H7 (cell line): ENCODE results near the gene F10. TPM values are rescaled to one million over a fixed set of nuclear protein-coding genes. Genes with fewer than 3 reads are reported as not detected.
A peak's percentile ranks its signal among the peaks of the same experiment; 100 is the strongest.
"Not testable (repeated sequence)": the region's sequence is repeated elsewhere in the genome, so short reads cannot be mapped to it uniquely, and the experiment has no call there.

ENCODE experiments used
- DNase-seq: peaks from one replicate; pipeline ENCODE4 v3.0.0; 2012
- H3K27me3 ChIP-seq: 2 replicates; pipeline ENCODE4 v1.6.0; 2011; ENCODE audit warnings: mild to moderate bottlenecking, low read length; ENCODE audit not compliant: control insufficient read depth, insufficient read depth
- H3K36me3 ChIP-seq: replicated peaks from 2 replicates; pipeline ENCODE4 v1.5.1; 2011; ENCODE audit warnings: low read length; ENCODE audit not compliant: control insufficient read depth, insufficient read depth
- H3K4me3 ChIP-seq: 2 replicates; pipeline ENCODE4 v1.5.1; 2011; ENCODE audit warnings: low read depth, mild to moderate bottlenecking, control low read depth, low read length, moderate library complexity; ENCODE audit not compliant: insufficient read depth
- total RNA-seq: library from RNA; depleted of rRNA; stranded (reverse); fragments of >200 nt; shearing (Covaris generic); gene quantifications from 2 replicates; pipeline ENCODE4 v1.2.3, GENCODE V29; 2014

Gene F10
- total RNA-seq, 1 experiment from 2014 or later = 2.1 TPM

- peak overlapping the region; percentile 48 for H3K4me3 ChIP-seq
- DNase-seq = peak; percentile 40
- H3K36me3 ChIP-seq = no peaks in the 10 kb centered on the region
- peaks cover 17% of the 10 kb centered on the region for H3K27me3 ChIP-seq
These were observed 30.0 kb downstream of the F10 start for GRCh38 chr13:113152691-113152983.

- Histone ChIP-seq H3K36me3 (no peaks in the 10 kb centered on the region), H3K27me3 (peaks cover 17% of the 10 kb centered on the region), H3K4me3 (peak overlapping the region; percentile 48)
- peak; percentile 83 for DNase-seq
These were observed 30.6 kb downstream of the F10 start for GRCh38 chr13:113152984-113153809.

GRCh38 chr13:113153810-113154748 lies 31.5 kb downstream of the F10 start:
- peak; percentile 94 for DNase-seq
- H3K4me3 ChIP-seq = peak overlapping the region; percentile 48
- no peaks in the 10 kb centered on the region for H3K36me3 ChIP-seq
- H3K27me3 ChIP-seq = peaks cover 17% of the 10 kb centered on the region

- DNase-seq = peak; percentile 33
- Histone ChIP-seq H3K36me3 (no peaks in the 10 kb centered on the region), H3K4me3 (no peak overlapping the region), H3K27me3 (peaks cover 17% of the 10 kb centered on the region)
These were observed 32.6 kb downstream of the F10 start for GRCh38 chr13:113155201-113155600.

GRCh38 chr13:113155982-113156655 lies 33.5 kb downstream of the F10 start:
- H3K36me3 ChIP-seq = no peaks in the 10 kb centered on the region
- peaks cover 17% of the 10 kb centered on the region for H3K27me3 ChIP-seq
- no peak overlapping the region for H3K4me3 ChIP-seq
- no peak for DNase-seq

- Histone ChIP-seq H3K27me3 (peaks cover 11% of the 10 kb centered on the region), H3K4me3 (no peak overlapping the region), H3K36me3 (no peaks in the 10 kb centered on the region)
- DNase-seq = no peak
These were observed 34.8 kb downstream of the F10 start for GRCh38 chr13:113157206-113157928.

- Histone ChIP-seq H3K4me3 (no peak within 1 kb of the TSS), H3K27me3 (peaks cover 4% of the 10 kb centered on the region), H3K36me3 (no peaks in the 10 kb centered on the region)
- no peak for DNase-seq
These were observed 35.5 kb downstream of the F10 start, which contains the start of gene PROZ for GRCh38 chr13:113157929-113158747. TSS of gene PROZ (plus strand) at chr13:113158648. CDS start at chr13:113158661, 13 bp downstream.

- Histone ChIP-seq H3K4me3 (no peak overlapping the region), H3K36me3 (no peaks in the 10 kb centered on the region), H3K27me3 (no peaks in the 10 kb centered on the region; the same call in 1 of the 2 replicates)
- DNase-seq = peak; percentile 86
These were observed 36.3 kb downstream of the F10 start for GRCh38 chr13:113158946-113159345.

- no peaks in the 10 kb centered on the region for H3K36me3 ChIP-seq
- H3K27me3 ChIP-seq = no peaks in the 10 kb centered on the region; the same call in 1 of the 2 replicates
- DNase-seq = peak; percentile 73
- H3K4me3 ChIP-seq = no peak overlapping the region
These were observed 37.1 kb downstream of the F10 start for GRCh38 chr13:113159701-113160100.

- DNase-seq = no peak
- Histone ChIP-seq H3K36me3 (no peaks in the 10 kb centered on the region), H3K4me3 (no peak overlapping the region), H3K27me3 (no peaks in the 10 kb centered on the region; the same call in 1 of the 2 replicates)
These were observed 38.4 kb downstream of the F10 start for GRCh38 chr13:113160983-113161382.

GRCh38 chr13:113161433-113161832 lies 38.8 kb downstream of the F10 start:
- no peak for DNase-seq
- H3K4me3 ChIP-seq = no peak overlapping the region
- no peaks in the 10 kb centered on the region for H3K36me3 ChIP-seq
- no peaks in the 10 kb centered on the region; the same call in 1 of the 2 replicates for H3K27me3 ChIP-seq

- H3K27me3 ChIP-seq, H3K4me3 ChIP-seq, H3K36me3 ChIP-seq, DNase-seq: not testable (repeated sequence)
These were observed 39.4 kb downstream of the F10 start for GRCh38 chr13:113161975-113162374.
